Tibial artery (tissue), 4 donors: Measurements from ENCODE around the gene MAGEF1.

Experiments
- DNase-seq, 2 donors: peaks; one replicate each; pipeline ENCODE4 v3.0.0-alpha.2; 2019
- H3K27ac ChIP-seq, 2 donors: fragments of 200-600 bp; sonication (generic) in 1 of 2; 1 replicate in 1 of 2; 2 replicates in 1 of 2; pipeline ENCODE4 v1.5.1; 2018 to 2019; ENCODE audit warnings: mild to moderate bottlenecking in 1 of 2
- H3K27me3 ChIP-seq, 2 donors: fragments of 200-600 bp; sonication (generic) in 1 of 2; one replicate each; pipeline versions ENCODE4 v1.5.1 to v1.6.0; 2016 to 2019
- H3K36me3 ChIP-seq, 3 donors: fragments of 200-600 bp; sonication (generic) in 2 of 3; one replicate each; pipeline ENCODE4 v1.5.1; 2016 to 2019; ENCODE audit warnings: mild to moderate bottlenecking in 2 of 3
- H3K4me1 ChIP-seq, 4 donors: fragments of 200-600 bp; sonication (generic) in 2 of 4; 1 replicate in 3 of 4; 2 replicates in 1 of 4; pipeline ENCODE4 v1.5.1; 2016 to 2019
- H3K4me3 ChIP-seq, 2 donors: fragments of 200-600 bp; sonication (generic) in 1 of 2; 1 replicate in 1 of 2; 2 replicates in 1 of 2; pipeline ENCODE4 v1.5.1; 2018 to 2019; ENCODE audit warnings: mild to moderate bottlenecking in 2 of 2
- H3K9me3 ChIP-seq, 3 donors: fragments of 200-600 bp; sonication (generic) in 1 of 3; one replicate each; pipeline ENCODE4 v1.5.1; 2016 to 2019
- intact Hi-C: fragments of 100-400 bp; cut with DNase I; formaldehyde crosslinking; loops from one replicate; pipeline ENCODE4 v1.15.0; 2023; ENCODE audit warnings: low total_unique reads
- TF ChIP-seq, protein P1 (sequence below), 2 experiments: fragments of 200-600 bp in 1 of 2; fragments of 450-650 bp in 1 of 2; IDR thresholded peaks; one replicate each; pipeline ENCODE4 v1.5.1; 2017 to 2019; ENCODE audit warnings: antibody characterized with exemption in 2 of 2, mild to moderate bottlenecking in 1 of 2, moderate library complexity in 1 of 2

The MAGEF1 gene

DNA sequence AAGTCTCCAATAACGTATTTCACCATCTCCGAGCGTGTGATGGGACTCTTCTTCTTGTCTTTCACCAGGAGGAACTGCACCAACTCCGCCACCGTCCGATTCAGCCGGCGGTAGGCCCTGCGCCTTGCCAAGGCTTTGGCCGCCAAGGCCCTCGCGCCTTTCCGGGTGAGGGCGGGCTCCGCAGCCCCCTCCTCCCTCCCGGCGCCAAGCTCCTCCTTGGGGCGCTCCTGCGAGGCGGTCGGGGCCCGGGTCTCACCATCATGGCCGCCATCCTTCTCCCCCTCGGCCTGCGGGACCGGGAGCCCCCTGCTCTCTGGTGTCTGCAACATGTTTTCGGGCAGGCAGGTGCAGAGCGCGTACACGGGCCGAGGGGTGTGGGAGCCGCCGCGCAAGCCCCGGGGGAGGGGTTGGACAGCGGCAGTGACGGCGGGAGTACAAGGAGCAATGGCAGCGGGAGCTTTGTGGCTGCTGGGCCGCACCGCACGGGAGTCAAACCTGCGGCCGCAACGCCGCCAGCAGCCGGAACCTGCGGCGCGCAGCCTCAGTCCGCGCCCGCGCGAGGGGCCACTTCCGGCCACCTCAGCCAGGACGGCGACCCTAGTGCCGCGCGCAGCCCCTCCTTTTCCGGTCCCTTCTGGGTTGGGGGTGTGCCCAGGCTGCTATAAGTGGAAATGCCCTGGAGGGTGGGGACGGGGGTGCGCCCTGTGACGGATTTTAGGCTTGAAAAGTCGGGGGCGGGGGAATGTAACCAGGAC, at the start of gene MAGEF1:
MAGEF1 (minus strand) TSS at position 572 of the 755 bp plus-strand sequence; CDS start at position 329, 243 bp downstream.
- peak; percentile 76 to 88 for DNase-seq
- Histone ChIP-seq H3K27ac (peak within 1 kb of the TSS; percentile 82 to 99), H3K27me3 (no peaks in the 10 kb centered on the region), H3K9me3 (no peaks in the 10 kb centered on the region), H3K4me3 (peak within 1 kb of the TSS; percentile 60 to 96), H3K4me1 (peaks cover 0 to 28% (median 19%) of the 10 kb centered on the region in 4 donors), H3K36me3 (peaks cover 0 to 11% (median 0%) of the 10 kb centered on the region in 3 donors)
- intact Hi-C loops: loop anchor here (5.0 kb wide), 1 partner anchor 144 kb away; no protein-coding TSS in a partner anchor
- TF ChIP-seq, protein P1, sequence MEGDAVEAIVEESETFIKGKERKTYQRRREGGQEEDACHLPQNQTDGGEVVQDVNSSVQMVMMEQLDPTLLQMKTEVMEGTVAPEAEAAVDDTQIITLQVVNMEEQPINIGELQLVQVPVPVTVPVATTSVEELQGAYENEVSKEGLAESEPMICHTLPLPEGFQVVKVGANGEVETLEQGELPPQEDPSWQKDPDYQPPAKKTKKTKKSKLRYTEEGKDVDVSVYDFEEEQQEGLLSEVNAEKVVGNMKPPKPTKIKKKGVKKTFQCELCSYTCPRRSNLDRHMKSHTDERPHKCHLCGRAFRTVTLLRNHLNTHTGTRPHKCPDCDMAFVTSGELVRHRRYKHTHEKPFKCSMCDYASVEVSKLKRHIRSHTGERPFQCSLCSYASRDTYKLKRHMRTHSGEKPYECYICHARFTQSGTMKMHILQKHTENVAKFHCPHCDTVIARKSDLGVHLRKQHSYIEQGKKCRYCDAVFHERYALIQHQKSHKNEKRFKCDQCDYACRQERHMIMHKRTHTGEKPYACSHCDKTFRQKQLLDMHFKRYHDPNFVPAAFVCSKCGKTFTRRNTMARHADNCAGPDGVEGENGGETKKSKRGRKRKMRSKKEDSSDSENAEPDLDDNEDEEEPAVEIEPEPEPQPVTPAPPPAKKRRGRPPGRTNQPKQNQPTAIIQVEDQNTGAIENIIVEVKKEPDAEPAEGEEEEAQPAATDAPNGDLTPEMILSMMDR (IDR thresholded peaks at IDR 0.05): no peak

- no peaks in the 10 kb centered on the region for H3K36me3 ChIP-seq
- no peak for DNase-seq
- H3K9me3 ChIP-seq: no peaks in the 10 kb centered on the region
- no peak overlapping the region for H3K4me3 ChIP-seq
- intact Hi-C loops: no loop called here
- H3K27me3 ChIP-seq: peaks cover 0 to under 1% of the 10 kb centered on the region in 2 donors
- peaks cover 0 to 25% (median 14%) of the 10 kb centered on the region in 4 donors for H3K4me1 ChIP-seq
- H3K27ac ChIP-seq: no peak overlapping the region
- TF ChIP-seq, protein P1 (IDR thresholded peaks at IDR 0.05): no peak
Observed at GRCh38 chr3:184761075-184761841, 49.4 kb upstream of the MAGEF1 start.

GRCh38 chr3:184760337-184761074, 48.6 kb upstream of the MAGEF1 start:
- Histone ChIP-seq H3K4me3 (no peak overlapping the region), H3K27ac (no peak overlapping the region), H3K27me3 (no peaks in the 10 kb centered on the region), H3K4me1 (peaks cover 0 to 32% (median 20%) of the 10 kb centered on the region in 4 donors), H3K36me3 (no peaks in the 10 kb centered on the region), H3K9me3 (no peaks in the 10 kb centered on the region)
- intact Hi-C loops: no loop called here
- TF ChIP-seq, protein P1 (IDR thresholded peaks at IDR 0.05): no peak
- DNase-seq: no peak

- Histone ChIP-seq H3K27me3 (no peaks in the 10 kb centered on the region), H3K9me3 (no peaks in the 10 kb centered on the region), H3K27ac (no peak overlapping the region), H3K4me3 (no peak overlapping the region), H3K4me1 (peaks cover 0 to 32% (median 20%) of the 10 kb centered on the region in 4 donors), H3K36me3 (no peaks in the 10 kb centered on the region)
- TF ChIP-seq, protein P1 (IDR thresholded peaks at IDR 0.05): no peak
- intact Hi-C loops: no loop called here
- no peak for DNase-seq
Observed at GRCh38 chr3:184759666-184760200, 47.9 kb upstream of the MAGEF1 start.

- Histone ChIP-seq H3K4me1 (peaks cover 0 to 32% (median 20%) of the 10 kb centered on the region in 4 donors), H3K9me3 (no peaks in the 10 kb centered on the region), H3K4me3 (no peak overlapping the region), H3K27me3 (no peaks in the 10 kb centered on the region), H3K36me3 (no peaks in the 10 kb centered on the region), H3K27ac (no peak overlapping the region)
- DNase-seq: no peak
- TF ChIP-seq, protein P1 (IDR thresholded peaks at IDR 0.05): no peak
- intact Hi-C loops: no loop called here
Observed at GRCh38 chr3:184758056-184758455, 46.2 kb upstream of the MAGEF1 start.
